C4-2B (cell line): ENCODE results near the gene ARHGEF2.

Source experiments
- ZFX ChIP-seq: fragments of 450-650 bp; IDR thresholded peaks from 2 replicates; pipeline ENCODE4 v1.6.1; 2017
- TF ChIP-seq, protein P1 (sequence below): fragments of 450-650 bp; conservative IDR thresholded peaks from 2 replicates; pipeline ENCODE4 v1.5.1; 2017; ENCODE audit warnings: mild to moderate bottlenecking

DNA sequence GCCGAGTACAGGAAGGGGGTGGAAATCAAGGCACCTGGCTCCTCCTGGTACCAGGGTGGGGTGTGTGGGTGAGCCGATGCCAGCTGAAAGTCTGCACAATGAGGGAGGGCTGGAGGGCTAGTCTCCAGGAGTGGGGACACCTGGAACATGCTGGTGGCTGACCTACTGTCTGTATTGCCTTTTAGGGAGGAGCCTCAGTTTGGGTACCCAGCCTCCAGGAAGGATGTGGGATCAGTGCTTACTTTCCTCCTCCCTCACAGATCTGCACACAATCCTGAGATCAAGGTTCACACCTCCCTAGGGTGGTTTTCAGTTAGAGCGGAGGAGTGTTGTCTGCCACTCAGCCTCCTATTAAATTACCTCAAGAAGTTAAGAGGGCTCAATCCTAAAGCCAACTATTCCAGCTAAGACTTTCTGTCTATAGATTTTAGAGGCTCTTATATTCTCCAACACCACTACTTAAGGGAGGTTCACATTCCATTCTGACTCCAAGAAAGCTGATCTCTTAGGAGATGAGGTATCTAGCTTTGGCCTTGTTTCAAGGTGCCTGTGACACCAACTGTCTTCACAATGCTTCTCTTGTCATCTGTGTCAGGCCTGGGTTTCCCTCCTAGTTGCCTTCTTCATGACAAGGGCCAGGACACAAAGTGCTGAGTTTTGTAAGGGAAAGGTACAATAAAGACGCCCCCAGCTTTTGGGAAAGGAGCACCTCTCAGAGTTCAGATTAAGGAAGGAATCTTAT, 26.7 kb upstream of the ARHGEF2 start:
- TF ChIP-seq, protein P1, sequence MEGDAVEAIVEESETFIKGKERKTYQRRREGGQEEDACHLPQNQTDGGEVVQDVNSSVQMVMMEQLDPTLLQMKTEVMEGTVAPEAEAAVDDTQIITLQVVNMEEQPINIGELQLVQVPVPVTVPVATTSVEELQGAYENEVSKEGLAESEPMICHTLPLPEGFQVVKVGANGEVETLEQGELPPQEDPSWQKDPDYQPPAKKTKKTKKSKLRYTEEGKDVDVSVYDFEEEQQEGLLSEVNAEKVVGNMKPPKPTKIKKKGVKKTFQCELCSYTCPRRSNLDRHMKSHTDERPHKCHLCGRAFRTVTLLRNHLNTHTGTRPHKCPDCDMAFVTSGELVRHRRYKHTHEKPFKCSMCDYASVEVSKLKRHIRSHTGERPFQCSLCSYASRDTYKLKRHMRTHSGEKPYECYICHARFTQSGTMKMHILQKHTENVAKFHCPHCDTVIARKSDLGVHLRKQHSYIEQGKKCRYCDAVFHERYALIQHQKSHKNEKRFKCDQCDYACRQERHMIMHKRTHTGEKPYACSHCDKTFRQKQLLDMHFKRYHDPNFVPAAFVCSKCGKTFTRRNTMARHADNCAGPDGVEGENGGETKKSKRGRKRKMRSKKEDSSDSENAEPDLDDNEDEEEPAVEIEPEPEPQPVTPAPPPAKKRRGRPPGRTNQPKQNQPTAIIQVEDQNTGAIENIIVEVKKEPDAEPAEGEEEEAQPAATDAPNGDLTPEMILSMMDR = no peak
- TF ChIP-seq ZFX = no peak
